HCT116 (cell line): ENCODE results near the gene GH2. TPM values are rescaled to one million over a fixed set of nuclear protein-coding genes. Genes with fewer than 3 reads are reported as not detected.

Experiments
- ATAC-seq: fragments of 200-7000 bp; cut with Tn5 transposase; 2 replicates; pipeline ENCODE4 v1.9.1; 2020; ENCODE audit warnings: mild to moderate bottlenecking, moderate library complexity
- BruUV-seq: library from RNA; stranded (reverse); fragments of 400-500 nt; replicated peaks from 2 replicates; lab custom pipeline; 2021; lab: Mats Ljungman, UMichigan
- CTCF ChIA-PET: fragments of 300-600 bp; sonication (Branson Sonifier 250); formaldehyde crosslinking; loops from one replicate; lab custom pipeline; 2021; ENCODE audit warnings: antibody characterized with exemption; lab: Charles Lee
- POLR2A ChIA-PET: fragments of 300-600, 350-600 bp; sonication (Branson Sonifier 250); formaldehyde crosslinking; loops from one replicate; lab custom pipeline; 2021; ENCODE audit warnings: antibody characterized with exemption; lab: Charles Lee
- RAD21 ChIA-PET, 2 experiments: fragments of 300-600 bp; sonication (Branson Sonifier 250); formaldehyde crosslinking; loops; one replicate each; lab custom pipeline; 2023; ENCODE audit warnings: low total read pairs in 2 of 2; ENCODE audit not compliant: uncharacterized antibody in 2 of 2, unreplicated experiment in 2 of 2, low non-redundant PET in 1 of 2; lab: Charles Lee
- DNase-seq: peaks from one replicate; pipeline ENCODE4 v3.0.0-alpha.2; 2010; ENCODE audit warnings: low read depth, low spot score
- H2AFZ ChIP-seq: fragments of 200-600 bp; shearing (Covaris generic), sonication (generic); 2 replicates; pipeline ENCODE4 v1.6.1; 2017; ENCODE audit warnings: low read depth, mixed run types, mixed read lengths, antibody characterized with exemption, low read length; ENCODE audit not compliant: poor library complexity, severe bottlenecking
- H3K27ac ChIP-seq: 2 replicates; pipeline ENCODE4 v1.5.1; 2012; ENCODE audit warnings: low read depth, low read length
- H3K27me3 ChIP-seq: fragments of 200-600 bp; sonication (generic); 2 replicates; pipeline ENCODE4 v1.6.1; 2016; ENCODE audit warnings: mixed run types, low read length, mixed read lengths; ENCODE audit not compliant: insufficient read depth
- H3K36me3 ChIP-seq, 2 experiments: fragments of 200-500 bp in 1 of 2; fragments of 200-600 bp in 1 of 2; sonication (Bioruptor generic) in 1 of 2; sonication (generic) in 1 of 2; 2 replicates each; pipeline versions ENCODE4 v1.5.1 to v1.6.1; 2014 to 2016; ENCODE audit warnings: low read length in 2 of 2, inconsistent platforms in 1 of 2, mixed read lengths in 1 of 2, mixed run types in 1 of 2; ENCODE audit not compliant: insufficient read depth in 2 of 2, control insufficient read depth in 1 of 2
- H3K4me1 ChIP-seq, 2 experiments: fragments of 200-600 bp in 1 of 2; sonication (generic) in 1 of 2; 2 replicates each; pipeline versions ENCODE4 v1.5.1 to v1.6.1; 2012 to 2017; ENCODE audit warnings: low read length in 2 of 2, inconsistent platforms in 1 of 2, mild to moderate bottlenecking in 1 of 2, mixed read lengths in 1 of 2, mixed run types in 1 of 2, moderate library complexity in 1 of 2; ENCODE audit not compliant: insufficient read depth in 2 of 2, control insufficient read depth in 1 of 2
- H3K4me2 ChIP-seq: fragments of 200-600 bp; sonication (generic); 2 replicates; pipeline ENCODE4 v1.6.1; 2017; ENCODE audit warnings: mixed run types, low read length, mixed read lengths
- H3K4me3 ChIP-seq, 2 experiments: fragments of 200-600 bp in 1 of 2; sonication (generic) in 1 of 2; replicated peaks in 1 of 2; 2 replicates each; pipeline ENCODE4 v1.5.1; 2011 to 2016; ENCODE audit warnings: low read length in 2 of 2, control low read depth in 1 of 2, low read depth in 1 of 2, mild to moderate bottlenecking in 1 of 2, mixed read lengths in 1 of 2, mixed run types in 1 of 2
- H3K79me2 ChIP-seq: fragments of 200-600 bp; sonication (generic); 2 replicates; pipeline ENCODE4 v1.6.1; 2017; ENCODE audit warnings: mild to moderate bottlenecking, mixed run types, low read length, moderate library complexity, mixed read lengths; ENCODE audit not compliant: insufficient read depth
- H3K9ac ChIP-seq: fragments of 200-600 bp; sonication (generic); 2 replicates; pipeline ENCODE4 v1.6.1; 2016; ENCODE audit warnings: low read length, mixed read lengths
- H3K9me2 ChIP-seq: fragments of 200-600 bp; sonication (generic), shearing (Covaris generic); 2 replicates; pipeline ENCODE4 v1.6.1; 2017; ENCODE audit warnings: mixed run types, mild to moderate bottlenecking, moderate library complexity; ENCODE audit not compliant: insufficient read depth
- H3K9me3 ChIP-seq, 2 experiments: fragments of 200-500 bp in 1 of 2; fragments of 200-600 bp in 1 of 2; sonication (Bioruptor generic) in 1 of 2; sonication (generic) in 1 of 2; 2 replicates each; pipeline ENCODE4 v1.6.1; 2014 to 2017; ENCODE audit warnings: low read length in 2 of 2, mixed read lengths in 2 of 2, inconsistent platforms in 1 of 2, low read depth in 1 of 2, mild to moderate bottlenecking in 1 of 2, mixed run types in 1 of 2, moderate library complexity in 1 of 2; ENCODE audit not compliant: control insufficient read depth in 1 of 2, insufficient read depth in 1 of 2
- H4K20me1 ChIP-seq: fragments of 200-600 bp; sonication (generic), shearing (Covaris generic); 2 replicates; pipeline ENCODE4 v1.6.1; 2017; ENCODE audit warnings: mixed run types, mild to moderate bottlenecking, moderate library complexity; ENCODE audit not compliant: insufficient read depth
- CBX3 ChIP-seq: IDR thresholded peaks from 2 replicates; pipeline ENCODE4 v1.6.1; 2012; ENCODE audit warnings: low read depth
- EZH2 ChIP-seq: fragments of 200-600 bp; sonication (generic); IDR thresholded peaks from 2 replicates; pipeline ENCODE4 v1.6.1; 2017; ENCODE audit warnings: antibody characterized with exemption, mixed run types
- EZH2phosphoT487 ChIP-seq: fragments of 200-600 bp; IDR thresholded peaks from 2 replicates; pipeline ENCODE4 v1.6.1; 2018; ENCODE audit warnings: antibody characterized with exemption, borderline replicate concordance
- FOSL1 ChIP-seq: IDR thresholded peaks from 2 replicates; pipeline ENCODE4 v1.6.1; 2012; ENCODE audit warnings: low read depth
- JUND ChIP-seq: IDR thresholded peaks from 2 replicates; pipeline ENCODE4 v1.6.1; 2012
- POLR2A ChIP-seq: IDR thresholded peaks from 2 replicates; pipeline ENCODE4 v1.7.0; 2011; ENCODE audit warnings: borderline replicate concordance; ENCODE audit not compliant: insufficient read depth, insufficient read length; ENCODE audit errors: extremely low read depth
- POLR2AphosphoS5 ChIP-seq: IDR thresholded peaks from 2 replicates; pipeline ENCODE4 v1.6.1; 2011; ENCODE audit warnings: mild to moderate bottlenecking, low read depth, low read length, moderate library complexity
- RAD21 ChIP-seq: IDR thresholded peaks from 2 replicates; pipeline ENCODE4 v1.6.1; 2012; ENCODE audit warnings: low read depth, mild to moderate bottlenecking
- SIN3A ChIP-seq: IDR thresholded peaks from 2 replicates; pipeline ENCODE4 v1.6.1; 2012; ENCODE audit warnings: low read depth
- SP1 ChIP-seq: IDR thresholded peaks from 2 replicates; pipeline ENCODE4 v1.6.1; 2012; ENCODE audit warnings: low read depth
- TCF7L2 ChIP-seq: IDR thresholded peaks from 2 replicates; pipeline ENCODE4 v1.7.0; 2011; ENCODE audit warnings: borderline replicate concordance, inconsistent platforms; ENCODE audit not compliant: insufficient read depth, insufficient read length; ENCODE audit errors: extremely low read depth
- YY1 ChIP-seq: IDR thresholded peaks from 2 replicates; pipeline ENCODE4 v1.6.1; 2011; ENCODE audit warnings: low read length, low read depth, moderate library complexity, mild to moderate bottlenecking; ENCODE audit not compliant: insufficient replicate concordance; ENCODE audit errors: extremely low read depth
- ZBTB33 ChIP-seq: IDR thresholded peaks from 2 replicates; pipeline ENCODE4 v1.6.1; 2011; ENCODE audit warnings: mild to moderate bottlenecking, low read length, moderate library complexity; ENCODE audit not compliant: insufficient replicate concordance; ENCODE audit errors: extremely low read depth
- ZFX ChIP-seq: fragments of 450-650 bp; IDR thresholded peaks from 2 replicates; pipeline ENCODE4 v1.6.1; 2017
- intact Hi-C: fragments of 100-400 bp; cut with micrococcal nuclease; formaldehyde crosslinking; loops from 2 replicates; pipeline ENCODE4 v1.10.0; 2022
- total RNA-seq: library from RNA; stranded (reverse); gene quantifications from one replicate; pipeline ENCODE4 v1.2.1, GENCODE V29; 2021; ENCODE audit not compliant: unreplicated experiment
- TF ChIP-seq, protein P1 (sequence below): IDR thresholded peaks from 2 replicates; pipeline ENCODE4 v1.6.1; 2012
- TF ChIP-seq, protein P2 (sequence below): IDR thresholded peaks from 2 replicates; pipeline ENCODE4 v1.6.1; 2012

GH2 gene
- total RNA-seq, 1 experiment from 2014 or later: not detected

DNA sequence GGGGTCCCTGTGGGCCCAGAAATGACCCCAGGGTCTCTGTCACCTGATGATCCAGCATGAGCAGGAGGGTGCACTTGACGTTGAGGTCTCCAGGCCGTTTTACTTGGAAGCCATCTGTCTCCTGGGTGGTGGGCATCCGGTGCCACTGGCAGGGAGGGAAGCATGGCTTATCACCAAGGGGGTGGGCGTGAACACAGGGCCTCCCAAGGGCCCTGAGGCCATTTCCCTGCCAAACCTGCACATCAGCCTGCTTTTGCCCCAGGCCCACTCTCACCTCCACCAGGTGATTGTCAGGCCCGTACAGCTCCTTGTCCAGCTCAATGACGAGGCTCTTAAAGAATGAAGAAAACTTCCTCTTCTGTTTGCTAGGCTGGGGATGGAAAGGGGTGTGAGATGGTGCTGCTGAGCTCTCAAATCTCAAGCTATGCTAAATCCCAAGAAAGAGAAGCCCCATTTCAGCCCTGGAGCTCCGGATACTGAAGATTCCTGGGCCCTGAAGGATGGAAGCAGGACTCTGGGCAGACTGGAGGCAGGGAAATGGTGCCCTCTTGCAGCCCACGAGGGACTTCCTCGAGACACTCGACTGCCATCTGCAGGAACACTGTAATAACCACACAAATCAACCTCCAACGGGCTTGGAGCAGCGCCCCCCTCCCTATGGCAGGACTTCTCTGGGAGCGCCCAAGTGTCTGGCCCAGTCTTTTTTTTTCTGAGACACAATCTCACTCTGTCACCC lies 47.1 kb downstream of the GH2 start (continued):
- no peak for TF ChIP-seq POLR2A
- TF ChIP-seq JUND: no peak
- no peak for TF ChIP-seq EZH2phosphoT487
- TF ChIP-seq CBX3: no peak
- no peak for TF ChIP-seq FOSL1

DNA sequence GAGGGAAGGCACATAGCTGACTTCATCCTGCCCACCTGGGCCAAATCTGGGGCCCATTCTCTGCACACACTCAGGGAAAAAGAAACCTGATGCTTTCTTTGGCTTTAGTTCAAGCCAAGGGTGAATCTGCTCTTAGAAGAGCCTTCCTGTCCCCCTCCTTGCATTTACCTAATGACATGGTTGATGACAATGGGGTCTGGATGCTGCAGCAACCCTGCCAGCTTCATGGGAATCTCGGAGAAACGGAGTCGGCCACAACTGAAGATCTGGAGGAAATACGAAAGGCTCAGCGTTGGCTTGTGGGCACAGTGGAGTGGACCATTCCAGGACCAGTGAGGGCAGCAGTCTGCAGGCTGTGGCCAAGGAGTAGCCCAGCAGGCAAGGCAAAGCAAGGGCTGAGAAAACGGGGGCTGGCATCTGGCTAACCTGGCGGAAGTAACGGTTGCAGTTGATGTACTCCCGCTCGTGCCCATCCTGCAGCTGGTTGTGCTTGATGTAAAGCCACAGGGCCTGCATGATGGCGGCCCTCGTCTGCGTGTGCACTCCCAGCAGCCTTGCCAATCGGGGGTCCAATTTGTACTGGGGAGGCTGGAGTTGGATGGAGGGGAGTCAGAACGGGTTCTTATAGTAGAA lies 47.9 kb downstream of the GH2 start:
- POLR2A ChIA-PET: no interaction called here

More for the DNA sequence above, 47.9 kb downstream of the GH2 start:
- BruUV-seq: no TSS peak
- H3K9me2 ChIP-seq: no peaks in the 10 kb centered on the region
- H3K9me3 ChIP-seq: no peaks in the 10 kb centered on the region
- DNase-seq: no peak
- peaks cover 7 to 16% of the 10 kb centered on the region in 2 experiments for H3K4me1 ChIP-seq
- no peak overlapping the region for H2AFZ ChIP-seq
- H3K4me3 ChIP-seq: no peak overlapping the region
- intact Hi-C loops: loop anchor here (2.0 kb wide), 1 partner anchor 91 kb away; no protein-coding TSS in a partner anchor
- ChIA-PET CTCF (interaction anchor here (0.7 to 1.9 kb wide), 11 partner anchors 8 to 408 kb away, joined by 3 to 10 read pairs (median 3); partner anchors contain the start of gene CCDC47), RAD21 (no interaction called here)
- no peak overlapping the region for H3K9ac ChIP-seq
- no peak overlapping the region for H3K4me2 ChIP-seq
- H3K36me3 ChIP-seq: peaks cover 61 to 85% of the 10 kb centered on the region in 2 experiments
- H3K27me3 ChIP-seq: no peaks in the 10 kb centered on the region
- peaks cover 66% of the 10 kb centered on the region for H3K79me2 ChIP-seq
- no peak for TF ChIP-seq ZFX
- TF ChIP-seq, protein P1, sequence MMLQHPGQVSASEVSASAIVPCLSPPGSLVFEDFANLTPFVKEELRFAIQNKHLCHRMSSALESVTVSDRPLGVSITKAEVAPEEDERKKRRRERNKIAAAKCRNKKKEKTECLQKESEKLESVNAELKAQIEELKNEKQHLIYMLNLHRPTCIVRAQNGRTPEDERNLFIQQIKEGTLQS: no peak
- TF ChIP-seq POLR2AphosphoS5: no peak
- TF ChIP-seq CBX3: no peak
- TF ChIP-seq JUND: no peak
- TF ChIP-seq SP1: no peak
- TF ChIP-seq SIN3A: no peak
- no peak for TF ChIP-seq EZH2
- TF ChIP-seq TCF7L2: no peak
- TF ChIP-seq RAD21: no peak
- TF ChIP-seq ZBTB33: no peak
- TF ChIP-seq, protein P2, sequence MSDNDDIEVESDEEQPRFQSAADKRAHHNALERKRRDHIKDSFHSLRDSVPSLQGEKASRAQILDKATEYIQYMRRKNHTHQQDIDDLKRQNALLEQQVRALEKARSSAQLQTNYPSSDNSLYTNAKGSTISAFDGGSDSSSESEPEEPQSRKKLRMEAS: no peak
- TF ChIP-seq YY1: no peak
- no peak for ATAC-seq
- no peak overlapping the region; the same call in 1 of the 2 replicates for H3K27ac ChIP-seq
- no peaks in the 10 kb centered on the region for H4K20me1 ChIP-seq
